ENCODE measurements around the gene PCDH10.

The PCDH10 gene

DNA sequence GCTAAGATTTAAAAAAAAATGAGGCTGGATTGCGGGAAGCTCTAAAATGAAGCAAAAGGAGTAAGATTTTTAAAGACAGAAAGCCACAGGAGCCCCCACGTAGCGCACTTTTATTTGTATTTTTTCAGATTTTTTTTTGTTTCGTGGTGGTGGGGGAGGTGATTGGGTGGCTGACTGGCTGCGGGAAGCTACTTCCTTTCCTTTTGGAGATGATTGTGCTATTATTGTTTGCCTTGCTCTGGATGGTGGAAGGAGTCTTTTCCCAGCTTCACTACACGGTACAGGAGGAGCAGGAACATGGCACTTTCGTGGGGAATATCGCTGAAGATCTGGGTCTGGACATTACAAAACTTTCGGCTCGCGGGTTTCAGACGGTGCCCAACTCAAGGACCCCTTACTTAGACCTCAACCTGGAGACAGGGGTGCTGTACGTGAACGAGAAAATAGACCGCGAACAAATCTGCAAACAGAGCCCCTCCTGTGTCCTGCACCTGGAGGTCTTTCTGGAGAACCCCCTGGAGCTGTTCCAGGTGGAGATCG is 908 bp downstream of the PCDH10 start:
- peak; percentile 37 for DNase-seq

DNA sequence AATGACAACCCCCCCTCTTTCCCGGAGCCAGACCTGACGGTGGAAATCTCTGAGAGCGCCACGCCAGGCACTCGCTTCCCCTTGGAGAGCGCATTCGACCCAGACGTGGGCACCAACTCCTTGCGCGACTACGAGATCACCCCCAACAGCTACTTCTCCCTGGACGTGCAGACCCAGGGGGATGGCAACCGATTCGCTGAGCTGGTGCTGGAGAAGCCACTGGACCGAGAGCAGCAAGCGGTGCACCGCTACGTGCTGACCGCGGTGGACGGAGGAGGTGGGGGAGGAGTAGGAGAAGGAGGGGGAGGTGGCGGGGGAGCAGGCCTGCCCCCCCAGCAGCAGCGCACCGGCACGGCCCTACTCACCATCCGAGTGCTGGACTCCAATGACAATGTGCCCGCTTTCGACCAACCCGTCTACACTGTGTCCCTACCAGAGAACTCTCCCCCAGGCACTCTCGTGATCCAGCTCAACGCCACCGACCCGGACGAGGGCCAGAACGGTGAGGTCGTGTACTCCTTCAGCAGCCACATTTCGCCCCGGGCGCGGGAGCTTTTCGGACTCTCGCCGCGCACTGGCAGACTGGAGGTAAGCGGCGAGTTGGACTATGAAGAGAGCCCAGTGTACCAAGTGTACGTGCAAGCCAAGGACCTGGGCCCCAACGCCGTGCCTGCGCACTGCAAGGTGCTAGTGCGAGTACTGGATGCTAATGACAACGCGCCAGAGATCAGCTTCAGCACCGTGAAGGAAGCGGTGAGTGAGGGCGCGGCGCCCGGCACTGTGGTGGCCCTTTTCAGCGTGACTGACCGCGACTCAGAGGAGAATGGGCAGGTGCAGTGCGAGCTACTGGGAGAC is 1.6 kb downstream of the PCDH10 start:
- peak; percentile 73 for DNase-seq

DNA sequence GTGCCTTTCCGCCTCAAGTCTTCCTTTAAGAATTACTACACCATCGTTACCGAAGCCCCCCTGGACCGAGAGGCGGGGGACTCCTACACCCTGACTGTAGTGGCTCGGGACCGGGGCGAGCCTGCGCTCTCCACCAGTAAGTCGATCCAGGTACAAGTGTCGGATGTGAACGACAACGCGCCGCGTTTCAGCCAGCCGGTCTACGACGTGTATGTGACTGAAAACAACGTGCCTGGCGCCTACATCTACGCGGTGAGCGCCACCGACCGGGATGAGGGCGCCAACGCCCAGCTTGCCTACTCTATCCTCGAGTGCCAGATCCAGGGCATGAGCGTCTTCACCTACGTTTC is 2.2 kb downstream of the PCDH10 start:
- peak; percentile 76 for DNase-seq

DNA sequence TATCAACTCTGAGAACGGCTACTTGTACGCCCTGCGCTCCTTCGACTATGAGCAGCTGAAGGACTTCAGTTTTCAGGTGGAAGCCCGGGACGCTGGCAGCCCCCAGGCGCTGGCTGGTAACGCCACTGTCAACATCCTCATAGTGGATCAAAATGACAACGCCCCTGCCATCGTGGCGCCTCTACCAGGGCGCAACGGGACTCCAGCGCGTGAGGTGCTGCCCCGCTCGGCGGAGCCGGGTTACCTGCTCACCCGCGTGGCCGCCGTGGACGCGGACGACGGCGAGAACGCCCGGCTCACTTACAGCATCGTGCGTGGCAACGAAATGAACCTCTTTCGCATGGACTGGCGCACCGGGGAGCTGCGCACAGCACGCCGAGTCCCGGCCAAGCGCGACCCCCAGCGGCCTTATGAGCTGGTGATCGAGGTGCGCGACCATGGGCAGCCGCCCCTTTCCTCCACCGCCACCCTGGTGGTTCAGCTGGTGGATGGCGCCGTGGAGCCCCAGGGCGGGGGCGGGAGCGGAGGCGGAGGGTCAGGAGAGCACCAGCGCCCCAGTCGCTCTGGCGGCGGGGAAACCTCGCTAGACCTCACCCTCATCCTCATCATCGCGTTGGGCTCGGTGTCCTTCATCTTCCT is 2.7 kb downstream of the PCDH10 start:
- peak; percentile 60 for DNase-seq

DNA sequence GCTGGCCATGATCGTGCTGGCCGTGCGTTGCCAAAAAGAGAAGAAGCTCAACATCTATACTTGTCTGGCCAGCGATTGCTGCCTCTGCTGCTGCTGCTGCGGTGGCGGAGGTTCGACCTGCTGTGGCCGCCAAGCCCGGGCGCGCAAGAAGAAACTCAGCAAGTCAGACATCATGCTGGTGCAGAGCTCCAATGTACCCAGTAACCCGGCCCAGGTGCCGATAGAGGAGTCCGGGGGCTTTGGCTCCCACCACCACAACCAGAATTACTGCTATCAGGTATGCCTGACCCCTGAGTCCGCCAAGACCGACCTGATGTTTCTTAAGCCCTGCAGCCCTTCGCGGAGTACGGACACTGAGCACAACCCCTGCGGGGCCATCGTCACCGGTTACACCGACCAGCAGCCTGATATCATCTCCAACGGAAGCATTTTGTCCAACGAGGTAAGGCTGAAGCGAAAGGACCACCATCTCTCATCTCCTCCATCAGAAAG is 3.3 kb downstream of the PCDH10 start:
- peak; percentile 60 for DNase-seq

DNA sequence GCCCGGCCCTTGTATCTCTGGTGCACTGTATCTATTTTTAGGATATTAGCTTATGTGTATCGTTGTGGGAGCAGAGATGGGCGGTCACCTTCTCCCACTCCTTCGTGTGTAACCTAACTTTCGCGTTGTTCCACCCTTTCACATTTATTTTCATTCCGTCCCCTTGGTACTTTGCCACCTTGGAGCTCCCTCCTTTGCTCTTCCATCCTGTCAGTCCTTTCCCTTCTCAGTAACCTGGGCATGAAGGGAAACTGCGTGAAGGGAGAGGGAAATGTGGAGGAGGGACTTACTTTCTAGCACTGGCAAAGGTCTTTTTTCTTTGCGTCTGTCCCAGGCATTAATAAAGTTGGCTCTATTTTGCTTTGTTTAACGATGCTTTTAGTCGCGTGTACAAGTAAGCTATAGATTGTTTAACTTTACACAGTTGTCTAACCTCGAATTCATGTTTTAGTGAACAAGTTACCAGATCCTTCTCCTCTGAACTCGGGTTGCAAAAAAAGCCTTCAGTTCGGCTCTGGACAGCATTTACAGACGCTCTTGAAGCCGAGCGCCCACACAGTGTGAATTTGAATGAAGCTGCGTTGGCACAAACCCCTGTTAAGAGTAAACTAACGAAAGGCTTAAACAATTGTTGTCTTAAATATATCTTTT is 3.9 kb downstream of the PCDH10 start:
- DNase-seq, result peak; percentile 42

DNA sequence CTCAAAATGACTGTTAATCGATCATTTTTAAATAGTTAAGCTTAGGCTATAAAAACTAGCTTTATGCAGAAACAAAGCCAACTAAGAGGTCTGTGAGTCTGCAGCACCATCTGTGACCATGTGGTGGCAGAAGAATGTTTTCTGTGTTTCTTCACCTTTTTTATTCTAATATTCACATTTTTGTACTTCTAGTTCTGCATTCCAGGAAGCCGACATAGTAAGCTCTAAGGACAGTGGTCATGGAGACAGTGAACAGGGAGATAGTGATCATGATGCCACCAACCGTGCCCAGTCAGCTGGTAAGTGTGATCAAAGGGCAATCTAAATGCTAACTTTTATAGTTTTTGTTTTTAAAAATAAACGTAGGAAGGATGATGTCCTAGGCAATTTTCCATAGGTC is 5.6 kb downstream of the PCDH10 start:
- peak; percentile 56 for DNase-seq

DNA sequence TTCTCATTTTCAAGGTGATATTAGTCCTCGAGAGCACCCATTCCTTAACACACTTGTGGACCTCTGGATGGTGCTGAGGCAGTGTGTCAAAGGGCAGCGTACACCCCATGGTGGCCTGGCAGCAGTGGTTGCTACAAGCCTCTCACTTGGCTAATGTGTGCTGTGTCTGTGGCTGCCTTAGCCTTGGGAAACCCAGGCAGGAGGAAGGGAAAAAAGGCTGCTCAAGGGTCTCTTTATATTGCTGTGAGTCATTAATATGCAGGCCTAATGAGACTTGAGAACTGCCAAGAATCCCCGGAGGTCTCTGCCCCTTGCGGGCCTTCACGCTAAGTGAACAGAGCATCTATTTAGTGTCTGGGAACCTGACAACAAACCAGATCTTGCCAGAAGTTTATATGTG is 7.0 kb downstream of the PCDH10 start:
- DNase-seq, result no peak

DNA sequence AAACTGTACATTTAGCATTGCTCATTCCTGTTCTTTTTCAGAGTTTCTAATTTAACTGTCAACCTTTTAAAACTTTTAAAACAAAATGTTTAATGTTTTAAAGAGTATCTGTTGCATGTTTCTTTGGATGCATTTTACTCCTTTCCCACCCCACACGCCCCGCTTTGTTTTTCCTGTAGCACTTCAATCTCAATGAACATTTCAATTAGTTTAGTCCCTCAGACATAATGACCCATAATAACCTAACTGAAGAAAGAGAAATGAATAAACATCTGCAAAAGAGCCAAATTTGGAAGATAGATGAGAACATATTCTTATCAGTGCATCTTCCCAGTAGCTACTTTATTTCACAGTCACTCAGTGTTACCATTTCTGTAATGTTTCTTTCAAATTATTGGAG is 7.5 kb downstream of the PCDH10 start:
- DNase-seq, result no peak

DNA sequence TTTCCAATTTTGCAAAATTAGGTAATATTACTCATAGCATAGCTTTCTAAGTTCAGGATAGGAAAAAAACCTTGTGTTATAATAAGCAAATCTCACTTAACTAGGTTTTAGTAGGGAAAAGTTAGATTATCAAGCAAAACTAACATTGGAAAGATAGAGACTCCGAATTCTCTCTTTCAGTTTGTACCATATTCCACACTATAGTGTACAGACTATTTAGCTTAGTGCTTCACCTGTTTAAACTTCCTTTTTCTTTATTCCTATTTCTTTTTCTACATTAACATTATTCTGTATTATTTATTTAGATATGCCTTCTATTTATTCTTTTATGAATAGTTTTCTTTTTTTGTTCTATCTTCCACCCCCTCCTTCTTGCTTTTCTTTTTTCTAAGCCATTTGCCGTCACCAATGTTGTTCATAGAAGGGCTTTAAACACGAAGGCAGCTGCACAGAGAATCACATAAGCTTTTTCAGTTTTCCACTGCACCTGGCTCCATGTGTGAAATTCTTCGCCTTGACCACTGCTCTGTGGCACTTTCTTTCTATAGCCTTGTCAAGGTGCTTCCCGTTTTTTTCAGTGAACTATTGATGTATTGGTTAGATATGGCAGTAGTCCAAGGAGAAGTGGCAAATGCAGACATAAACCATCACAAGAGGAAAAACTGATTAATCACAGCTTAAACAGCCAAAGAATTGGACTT is 8.5 kb downstream of the PCDH10 start:
- no peak for DNase-seq

DNA sequence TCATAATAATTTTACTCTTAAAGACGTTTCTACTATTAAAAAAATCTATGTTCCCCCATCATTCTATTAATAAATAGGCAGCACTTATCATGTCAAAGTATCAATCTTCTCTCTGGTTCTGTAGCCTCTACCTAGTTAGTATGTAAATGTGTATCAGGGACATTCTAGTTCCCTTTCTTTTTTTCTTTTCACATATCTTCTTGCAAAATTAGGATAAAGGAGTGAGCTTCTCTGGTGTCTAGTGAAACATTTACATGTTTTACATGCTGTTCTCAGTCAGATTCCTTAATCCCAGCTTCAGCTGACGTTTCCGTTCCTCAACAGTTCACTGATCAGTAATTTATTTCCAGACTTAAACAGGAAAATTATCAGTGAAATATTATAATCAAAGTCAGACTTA is 11.8 kb downstream of the PCDH10 start:
- DNase-seq, result no peak

DNA sequence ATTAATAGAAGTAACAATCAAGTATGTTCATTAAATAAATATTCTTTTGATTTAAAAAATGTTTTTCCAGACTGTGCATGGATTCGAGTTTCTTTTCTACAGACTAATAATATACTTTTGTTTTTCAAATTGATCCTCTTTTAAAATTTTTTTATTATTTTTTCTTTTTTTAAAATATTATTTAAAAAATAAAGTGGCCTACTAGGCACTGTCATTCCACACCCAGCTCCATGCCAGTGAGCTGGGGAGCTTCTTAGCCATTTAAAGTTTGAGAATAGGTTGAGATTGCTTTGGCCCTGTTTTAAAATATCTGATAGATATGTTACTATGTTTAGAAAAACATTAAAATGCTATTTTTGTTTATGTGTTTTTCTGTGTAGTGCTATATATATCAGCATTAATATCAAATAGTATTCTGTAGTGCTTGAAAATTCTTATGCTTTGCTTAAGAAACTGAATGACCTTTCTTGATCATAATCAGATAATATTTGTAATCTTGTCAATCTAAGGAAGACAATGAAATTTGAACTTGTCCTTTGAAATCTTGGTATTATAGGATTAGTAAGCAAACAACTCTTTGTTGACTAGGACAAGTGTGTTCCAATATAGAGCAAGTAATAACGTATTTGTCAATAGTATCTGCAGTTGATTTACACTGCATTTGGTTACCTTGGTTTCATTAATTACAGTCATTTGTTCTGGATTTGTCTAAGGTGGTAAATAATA is 12.6 kb downstream of the PCDH10 start:
- no peak for DNase-seq

DNA sequence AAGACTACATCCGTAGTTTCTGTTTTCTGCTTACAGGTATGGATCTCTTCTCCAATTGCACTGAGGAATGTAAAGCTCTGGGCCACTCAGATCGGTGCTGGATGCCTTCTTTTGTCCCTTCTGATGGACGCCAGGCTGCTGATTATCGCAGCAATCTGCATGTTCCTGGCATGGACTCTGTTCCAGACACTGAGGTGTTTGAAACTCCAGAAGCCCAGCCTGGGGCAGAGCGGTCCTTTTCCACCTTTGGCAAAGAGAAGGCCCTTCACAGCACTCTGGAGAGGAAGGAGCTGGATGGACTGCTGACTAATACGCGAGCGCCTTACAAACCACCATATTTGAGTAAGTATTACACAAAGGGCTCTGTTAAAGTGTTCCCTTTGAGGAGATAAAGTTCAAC is 13.8 kb downstream of the PCDH10 start:
- DNase-seq, result no peak

DNA sequence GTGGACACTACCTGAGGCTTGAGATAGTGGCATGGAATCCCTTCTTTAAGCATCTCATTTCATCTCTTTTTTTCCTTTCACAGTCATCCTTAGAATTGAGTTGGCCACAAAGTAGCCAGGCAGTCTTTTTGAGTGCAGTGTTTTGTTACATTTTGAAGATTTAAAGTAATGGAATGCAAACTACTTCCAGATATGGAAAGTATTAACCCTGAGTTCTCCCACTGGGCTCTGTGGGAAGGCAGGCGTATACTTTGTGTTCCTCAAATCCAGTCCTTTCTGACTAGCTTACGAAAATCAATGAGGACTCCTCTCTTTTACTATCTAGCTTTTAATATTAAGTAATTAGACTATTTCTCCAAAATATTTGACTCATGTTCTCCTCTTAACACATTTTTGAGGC is 29.9 kb downstream of the PCDH10 start:
- no peak for DNase-seq

DNA sequence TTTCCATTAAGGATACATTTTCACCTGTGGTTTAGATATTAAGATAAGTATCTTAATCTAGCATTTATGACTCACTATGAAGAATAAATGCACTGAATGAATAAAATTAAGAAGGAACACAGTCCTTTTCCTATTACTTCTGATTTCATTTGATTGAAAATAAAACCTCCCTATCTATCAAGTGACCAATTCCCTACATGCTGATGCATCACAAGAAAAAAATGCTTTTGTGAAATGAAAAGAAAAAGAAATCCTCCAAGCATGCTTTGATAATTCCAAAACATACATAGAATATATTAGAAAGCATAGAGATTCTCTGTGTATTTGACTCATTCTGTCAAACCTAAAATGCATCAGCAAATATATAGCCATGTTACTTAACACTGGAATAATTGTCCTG is 37.1 kb downstream of the PCDH10 start:
- DNase-seq, result no peak

DNA sequence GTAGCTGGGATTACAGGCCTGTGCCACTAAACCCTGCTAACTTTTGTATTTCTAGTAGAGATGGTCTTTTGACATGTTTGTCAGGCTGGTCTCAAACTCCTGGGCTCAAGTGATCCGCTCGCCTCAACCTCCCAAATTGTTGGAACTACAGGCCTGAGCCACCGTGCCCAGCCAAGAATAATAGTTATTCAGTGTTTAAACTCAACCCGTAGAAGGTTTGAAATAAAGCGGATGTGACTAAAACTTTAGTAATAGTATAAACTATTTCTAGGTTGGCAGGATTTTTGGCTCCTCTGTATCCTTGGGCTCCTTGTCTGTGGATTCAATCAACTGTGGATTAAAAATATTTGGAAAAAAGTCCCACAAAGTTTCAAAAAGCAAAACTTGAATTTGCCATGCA is 37.8 kb downstream of the PCDH10 start:
- no peak for DNase-seq

DNA sequence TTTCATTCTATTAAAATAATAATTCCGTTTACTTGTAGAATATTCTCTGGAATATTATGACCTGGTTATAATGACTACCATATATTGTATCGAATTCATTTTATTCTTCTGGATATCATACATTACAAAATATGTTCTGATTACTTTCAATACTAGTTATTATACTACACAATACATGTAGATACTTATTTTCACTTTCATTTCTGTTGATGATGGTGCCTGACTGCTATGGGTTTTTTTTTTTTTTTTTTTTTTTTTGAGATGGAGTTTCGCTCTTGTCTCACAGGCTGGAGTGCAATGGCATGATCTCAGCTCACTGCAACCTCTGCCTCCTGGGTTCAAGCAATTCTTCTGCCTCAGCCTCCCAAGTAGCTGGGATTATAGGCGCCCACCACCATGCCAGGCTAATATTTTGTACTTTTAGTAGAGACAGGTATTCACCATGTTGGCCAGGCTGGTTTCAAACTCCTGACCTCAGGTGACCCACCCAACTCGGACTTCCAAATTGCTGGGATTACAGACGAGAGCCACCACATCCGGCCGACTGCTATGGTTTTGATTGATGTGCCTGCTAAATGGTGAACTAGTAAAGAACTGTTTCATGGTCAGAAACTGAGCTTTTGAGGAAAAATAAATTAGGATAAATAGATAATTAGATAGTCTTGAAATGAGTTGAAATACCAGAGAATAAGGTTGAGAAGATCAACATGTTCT is 39.5 kb downstream of the PCDH10 start:
- no peak for DNase-seq

DNA sequence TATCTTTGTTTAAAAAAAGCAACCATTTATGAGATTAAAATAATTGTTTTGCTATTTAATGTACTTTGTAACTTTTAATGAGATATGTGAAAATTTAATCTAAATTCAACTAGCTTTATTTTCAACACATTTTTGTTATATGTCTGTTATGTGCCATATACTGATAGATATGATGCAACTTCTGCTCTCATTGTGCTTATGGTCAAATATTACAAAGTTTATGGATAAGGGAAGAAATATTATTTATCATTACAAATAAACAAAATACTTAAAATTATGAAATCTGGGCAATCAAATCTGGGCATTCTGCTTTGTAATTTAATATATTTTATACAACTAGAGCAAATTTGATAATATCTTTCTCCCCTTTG is 40.0 kb downstream of the PCDH10 start:
- DNase-seq, result no peak

DNA sequence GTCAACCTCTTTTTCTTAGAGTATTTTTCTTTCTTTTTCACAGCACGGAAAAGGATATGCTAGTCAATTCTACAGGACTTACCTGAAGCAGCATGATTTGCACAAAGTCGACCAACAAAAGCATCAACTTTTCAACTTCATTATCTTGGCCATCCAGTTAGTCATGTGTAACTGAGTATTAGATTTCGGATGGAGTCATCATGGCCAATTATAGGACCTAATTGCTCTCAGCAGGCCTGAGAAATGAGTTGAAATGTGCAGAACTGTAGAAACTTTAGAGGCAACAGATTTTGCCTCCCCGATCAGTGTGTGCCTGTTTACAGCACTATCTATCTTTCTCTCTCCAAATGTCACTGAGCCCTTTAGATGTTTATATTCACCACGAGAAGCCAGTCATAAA is 41.0 kb downstream of the PCDH10 start:
- DNase-seq, result no peak

DNA sequence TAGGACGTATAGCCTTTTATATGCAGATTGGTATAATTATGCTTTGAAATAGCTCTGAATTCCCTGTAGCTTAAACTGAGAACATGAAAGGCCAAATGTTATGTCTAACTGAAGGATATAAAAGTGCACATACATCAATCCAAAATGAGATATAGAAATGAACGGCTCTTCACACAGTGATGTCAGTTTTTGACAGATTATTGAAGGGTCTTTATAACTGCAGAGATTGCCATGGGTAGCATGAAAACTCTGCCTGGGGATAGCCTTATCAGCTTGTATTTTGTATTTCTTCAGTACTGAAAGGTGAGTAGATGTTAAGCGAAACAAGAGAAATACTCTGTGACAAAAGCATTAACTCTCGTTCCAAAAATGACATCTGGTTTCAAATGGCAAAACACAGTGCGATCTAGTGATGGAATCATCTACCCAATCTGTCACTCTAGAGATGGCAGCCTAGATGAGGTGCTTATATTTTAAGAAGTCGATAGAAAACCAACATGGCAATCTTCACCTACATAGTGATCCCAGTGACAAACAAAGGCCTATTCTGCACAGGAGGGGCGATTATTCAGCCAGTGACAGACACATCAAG is 59.7 kb downstream of the PCDH10 start:
- no peak for DNase-seq

DNA sequence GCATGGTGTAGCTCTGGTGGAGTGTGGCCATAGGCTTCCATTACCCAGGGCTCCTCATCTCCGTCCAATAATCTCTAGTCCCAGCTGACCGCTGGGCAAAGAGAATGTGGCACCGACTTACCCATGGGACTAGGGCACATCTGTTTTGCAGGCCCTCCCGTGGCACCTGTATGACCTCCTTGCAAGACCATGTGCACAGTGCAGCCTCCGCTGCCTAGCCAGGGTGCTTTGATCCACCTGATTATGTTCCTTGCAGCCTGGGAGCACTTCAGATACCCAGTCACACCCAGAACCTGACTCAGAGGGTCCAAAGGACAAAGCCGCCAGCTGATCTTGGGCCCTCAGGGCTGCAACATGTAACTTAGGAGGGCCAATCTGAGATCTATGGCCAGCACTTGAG is 84.8 kb downstream of the PCDH10 start:
- DNase-seq, result no peak

All from DMS53 (cell line).